Activated CD8-positive, alpha-beta memory T cell treated with anti-CD3 and anti-CD28 coated beads, Interleukin-2, amount 50 U/mL, for 24 hours (primary cell): Measurements from ENCODE around the gene GNB3.
"Not testable (repeated sequence)": the region's sequence is repeated elsewhere in the genome, so short reads cannot be mapped to it uniquely, and the experiment has no call there.

ENCODE experiments used
- DNase-seq: peaks from one replicate; pipeline ENCODE4 v3.0.0-alpha.2; 2020; ENCODE audit errors: extremely low read depth

Gene GNB3

GRCh38 chr12:6860942-6861341, 20.2 kb downstream of the GNB3 start:
- DNase-seq = no peak

DNA sequence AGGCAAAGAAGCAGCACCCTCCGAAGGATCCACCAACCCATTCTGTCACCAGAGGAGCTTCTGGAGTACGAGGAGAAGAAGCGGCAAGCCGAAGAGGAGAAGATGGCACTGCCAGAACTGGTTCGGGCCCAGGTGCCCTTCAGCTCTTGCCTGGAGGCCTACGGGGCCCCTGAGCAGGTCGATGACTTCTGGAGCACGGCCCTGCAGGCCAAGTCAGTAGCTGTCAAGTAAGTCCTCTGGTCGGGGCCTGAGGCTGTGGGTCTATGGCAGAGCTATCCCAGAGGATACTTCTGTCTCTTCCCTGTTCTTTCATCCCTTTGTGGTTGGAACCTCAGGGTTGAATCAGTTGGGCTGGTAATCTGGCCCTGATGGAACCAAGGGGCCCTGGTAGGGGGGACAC, 20.7 kb downstream of the GNB3 start:
- no peak for DNase-seq

- no peak for DNase-seq
These were observed 22.3 kb downstream of the GNB3 start for GRCh38 chr12:6863033-6863432.

GRCh38 chr12:6863586-6864321, 23.0 kb downstream of the GNB3 start:
- DNase-seq = no peak

DNA sequence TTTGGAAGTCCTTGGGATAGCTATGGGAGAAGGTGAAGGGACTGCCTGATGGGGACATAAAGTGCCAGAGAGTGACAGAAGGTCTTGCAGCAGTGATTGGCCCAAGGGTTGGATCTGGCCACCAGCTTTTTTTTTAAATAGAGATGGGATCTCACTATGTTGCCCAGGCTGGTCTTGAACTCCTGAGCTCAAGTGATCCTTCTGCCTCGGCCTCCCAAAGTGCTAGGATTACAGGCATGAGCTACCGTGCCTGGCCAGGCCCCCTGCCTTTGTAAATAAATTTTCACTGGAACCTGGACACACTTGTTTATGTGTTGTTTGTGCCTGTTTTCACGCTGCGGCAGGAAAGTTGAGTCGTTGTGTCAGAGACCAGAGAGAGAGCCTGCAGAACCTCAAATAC, 24.6 kb downstream of the GNB3 start:
- not testable (repeated sequence) for DNase-seq

DNA sequence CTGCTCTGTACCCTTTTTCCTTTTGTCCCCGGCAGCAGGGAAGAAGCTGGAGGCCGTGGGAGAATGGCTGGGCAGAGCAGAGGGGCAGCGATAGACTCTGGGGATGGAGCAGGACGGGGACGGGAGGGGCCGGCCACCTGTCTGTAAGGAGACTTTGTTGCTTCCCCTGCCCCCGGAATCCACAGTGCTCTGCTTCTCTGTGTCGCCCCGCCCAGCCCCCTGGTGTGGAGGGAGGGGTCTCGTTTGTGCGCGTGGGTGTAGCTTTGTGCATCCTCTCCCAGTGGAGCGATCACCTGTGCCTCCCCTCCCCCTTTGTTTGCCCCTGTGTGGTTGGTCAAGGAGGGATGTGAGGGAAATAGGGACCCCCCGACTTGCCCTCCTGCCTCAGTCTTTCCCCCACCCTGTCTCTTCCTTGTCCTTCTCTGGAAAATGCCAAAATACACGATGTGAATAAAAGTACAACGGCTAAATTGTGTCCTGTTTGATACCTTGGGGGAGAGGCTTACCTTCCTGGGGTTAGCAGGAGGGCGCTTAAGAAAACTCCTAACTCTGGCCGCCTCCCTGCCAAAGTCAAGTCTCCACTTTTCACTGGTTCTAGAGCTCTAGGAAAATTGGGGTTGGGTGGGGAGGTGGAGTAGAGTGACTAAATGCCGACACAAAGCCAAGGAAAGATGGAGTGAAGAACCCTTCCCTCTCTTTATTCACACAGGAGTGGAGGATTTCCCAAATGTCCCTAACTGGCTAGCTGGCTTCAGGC, 25.6 kb downstream of the GNB3 start:
- DNase-seq = no peak

DNA sequence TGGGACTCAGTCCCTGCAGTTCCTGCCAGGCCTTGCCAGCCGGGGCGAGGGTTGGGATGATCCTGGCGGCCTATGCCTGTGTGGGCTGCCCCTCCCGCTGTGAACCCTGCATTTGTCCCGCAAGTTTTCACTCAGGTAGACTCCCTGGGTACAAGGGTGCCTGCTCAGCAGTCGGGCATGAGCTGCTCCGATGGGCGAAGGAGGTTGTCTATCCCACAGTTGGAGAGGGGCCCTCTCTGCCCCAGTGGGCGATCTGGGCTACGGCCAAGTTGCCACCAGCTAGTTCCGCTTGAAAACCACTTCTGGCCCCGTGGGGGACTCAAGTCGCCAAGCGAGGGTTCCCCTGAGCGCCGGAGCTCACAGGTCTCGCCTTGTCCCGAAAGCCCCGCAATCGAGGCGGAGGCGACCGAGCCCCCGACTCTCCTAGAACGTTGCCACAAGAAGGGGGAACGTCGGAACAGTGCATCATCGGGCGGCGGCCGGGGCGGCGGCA, 26.2 kb downstream of the GNB3 start:
- DNase-seq = no peak

GRCh38 chr12:6867413-6868210, 26.9 kb downstream of the GNB3 start, which contains the start of gene TPI1:
Gene TPI1 (plus strand): TSS chr12:6867531. CDS start chr12:6867567, 36 bp downstream.
- no peak for DNase-seq

DNA sequence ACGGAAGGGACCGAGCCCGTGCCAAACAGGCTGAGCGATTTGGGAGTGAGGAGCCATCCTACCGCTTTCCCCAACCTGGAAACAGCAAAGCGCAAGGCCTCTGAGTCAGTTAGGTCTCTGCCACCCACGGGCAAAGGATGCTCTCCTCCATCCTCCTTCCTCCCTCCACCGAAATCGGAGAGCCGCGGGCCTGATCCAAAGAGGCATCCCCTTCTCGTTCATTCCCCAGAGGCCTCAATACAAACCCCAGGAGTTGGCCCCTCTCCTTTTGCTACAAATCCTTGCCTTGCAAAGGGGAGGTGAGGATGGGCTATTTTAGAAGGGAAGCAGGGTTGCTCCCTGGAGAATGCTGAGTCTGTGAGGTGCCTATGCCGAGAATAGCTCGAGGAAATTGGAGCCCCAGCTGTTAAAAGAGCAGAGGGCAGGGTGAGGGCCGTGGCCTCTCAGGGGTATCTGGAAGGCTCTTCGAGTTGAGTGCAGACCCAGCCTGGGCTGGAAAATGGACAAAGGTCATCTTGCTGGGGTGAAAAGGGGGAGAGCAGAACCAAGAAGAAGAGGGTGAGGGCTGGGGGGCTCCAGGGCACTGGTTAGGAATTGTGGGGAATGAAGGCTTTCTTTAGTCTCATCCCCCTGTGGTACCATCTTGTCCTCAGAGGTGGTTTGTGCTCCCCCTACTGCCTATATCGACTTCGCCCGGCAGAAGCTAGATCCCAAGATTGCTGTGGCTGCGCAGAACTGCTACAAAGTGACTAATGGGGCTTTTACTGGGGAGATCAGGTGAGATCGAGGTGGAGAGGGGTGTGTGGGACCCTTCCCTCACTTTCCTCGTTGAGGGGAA, 27.7 kb downstream of the GNB3 start:
- DNase-seq = no peak

DNA sequence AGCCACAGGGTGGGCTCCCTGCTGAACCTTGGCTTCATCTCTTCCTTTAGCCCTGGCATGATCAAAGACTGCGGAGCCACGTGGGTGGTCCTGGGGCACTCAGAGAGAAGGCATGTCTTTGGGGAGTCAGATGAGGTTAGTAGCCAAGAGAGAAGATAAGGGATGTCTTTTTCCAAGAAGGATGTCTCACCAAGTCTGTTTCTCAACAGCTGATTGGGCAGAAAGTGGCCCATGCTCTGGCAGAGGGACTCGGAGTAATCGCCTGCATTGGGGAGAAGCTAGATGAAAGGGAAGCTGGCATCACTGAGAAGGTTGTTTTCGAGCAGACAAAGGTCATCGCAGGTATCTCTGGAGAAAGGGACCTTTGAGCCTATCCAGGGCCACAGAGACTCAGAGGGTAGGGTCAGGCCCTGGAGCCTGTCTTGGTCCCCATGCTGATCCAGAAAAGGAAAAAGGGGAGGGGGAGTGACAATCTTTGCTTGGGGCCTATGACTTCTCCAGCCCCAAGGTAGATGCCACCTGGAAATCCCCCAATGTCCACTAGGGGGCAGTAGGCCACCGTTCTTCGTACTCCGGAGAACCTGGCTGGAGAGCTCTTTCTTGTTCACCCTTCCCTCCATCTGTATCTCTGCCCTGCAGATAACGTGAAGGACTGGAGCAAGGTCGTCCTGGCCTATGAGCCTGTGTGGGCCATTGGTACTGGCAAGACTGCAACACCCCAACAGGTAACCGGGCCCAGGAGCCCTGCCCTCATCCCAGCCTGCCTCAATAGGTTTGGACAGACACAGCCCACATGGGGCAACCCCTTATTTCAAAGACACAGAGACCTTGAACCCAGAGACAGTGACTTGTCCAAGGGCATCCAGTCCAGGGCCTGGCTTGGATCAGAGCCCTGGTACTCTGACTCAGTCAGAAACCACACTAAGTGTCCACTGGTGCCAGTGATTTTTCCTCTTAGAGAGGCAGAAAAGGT, 28.6 kb downstream of the GNB3 start:
- no peak for DNase-seq

GRCh38 chr12:6870304-6870703, 29.6 kb downstream of the GNB3 start:
- DNase-seq = not testable (repeated sequence)

- no peak for DNase-seq
These were observed 30.6 kb downstream of the GNB3 start for GRCh38 chr12:6871052-6871957.

DNA sequence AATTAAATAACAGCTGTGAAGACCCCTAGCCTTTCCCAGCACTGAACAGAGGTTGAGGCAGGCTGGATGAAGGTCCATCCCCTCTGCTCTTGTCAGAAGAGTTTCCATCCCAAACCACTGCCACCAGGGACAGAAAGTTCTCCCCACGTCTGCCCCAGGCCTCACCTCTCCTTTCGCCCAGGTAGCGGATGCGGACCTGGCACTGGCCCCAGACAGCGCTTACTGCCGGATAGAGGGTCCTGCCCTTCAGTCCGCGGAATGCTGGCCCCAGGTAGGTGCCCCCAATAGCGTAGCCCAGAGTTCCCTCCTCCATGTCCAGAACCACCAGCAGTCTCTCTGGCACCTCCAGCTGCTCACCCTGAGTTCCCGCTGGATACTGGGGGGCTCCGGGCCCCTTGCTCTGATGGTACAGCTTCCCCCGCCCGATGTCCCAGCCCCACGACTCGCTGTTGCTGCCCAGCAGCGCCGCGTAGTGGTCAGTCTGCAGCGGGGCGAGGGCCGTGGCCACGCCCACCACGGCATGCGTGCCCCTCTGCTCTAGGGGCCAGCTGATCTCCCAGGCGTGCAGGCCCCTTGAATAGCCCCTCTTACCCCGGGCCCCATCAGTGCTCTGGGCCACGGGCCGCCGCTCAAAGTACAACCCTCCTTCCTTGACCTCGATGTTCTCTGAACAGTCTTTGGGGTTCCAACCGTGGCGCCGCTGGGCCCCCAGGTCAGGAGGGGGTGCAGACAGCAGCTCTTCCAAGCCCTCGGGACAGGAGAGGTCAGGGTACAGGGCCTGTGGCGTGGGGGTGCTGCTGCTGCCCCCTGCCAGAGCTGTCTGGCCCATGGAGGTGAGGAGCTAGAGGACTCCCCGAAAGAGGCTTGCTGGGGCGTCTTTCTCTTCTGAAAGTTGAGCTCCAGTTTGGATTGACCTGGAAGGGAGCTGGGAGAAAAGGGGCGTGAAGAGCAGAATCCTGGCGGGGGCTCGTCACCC, 31.6 kb downstream of the GNB3 start:
- DNase-seq = no peak

- peak; percentile 97 for DNase-seq
These were observed 32.6 kb downstream of the GNB3 start, which contains the start of gene SPSB2 for GRCh38 chr12:6873094-6874014. Gene SPSB2 (minus strand): TSS chr12:6873303. CDS start chr12:6872901, 402 bp downstream.

DNA sequence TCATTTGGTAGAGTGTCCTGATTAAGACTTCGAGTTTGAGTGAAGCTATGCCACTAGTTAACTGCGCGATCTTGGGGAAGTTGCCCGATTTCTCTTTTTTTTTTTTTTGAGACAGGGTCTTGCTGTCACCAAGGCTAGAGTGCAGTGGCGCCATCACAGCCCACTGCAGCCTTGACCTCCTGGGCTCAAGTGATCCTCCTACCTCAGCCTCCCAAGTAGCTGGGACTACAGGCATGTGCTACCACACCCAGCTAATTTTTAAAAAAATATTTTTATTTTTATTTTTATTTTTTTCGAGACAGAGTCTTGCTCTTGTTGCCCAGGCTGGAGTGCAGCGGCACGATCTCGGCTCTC, 33.3 kb downstream of the GNB3 start:
- DNase-seq = not testable (repeated sequence)

DNA sequence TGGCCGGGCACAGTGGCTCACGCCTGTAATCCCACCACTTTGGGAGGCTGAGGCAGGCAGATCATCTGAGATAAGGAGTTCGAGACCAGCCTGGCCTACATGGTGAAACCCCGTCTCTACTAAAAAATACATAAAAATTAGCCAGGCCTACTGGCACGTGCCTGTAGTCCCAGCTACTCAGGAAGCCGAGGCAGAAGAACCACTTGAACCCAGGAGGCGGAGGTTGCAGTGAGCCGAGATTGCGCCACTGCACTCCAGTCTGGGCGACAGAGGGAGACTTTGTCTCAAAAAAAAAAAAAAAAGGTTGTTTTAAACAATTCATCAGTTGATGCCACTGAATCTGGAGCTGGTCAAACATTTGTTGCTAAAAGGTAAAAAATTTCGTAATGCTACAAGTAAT, 39.1 kb downstream of the GNB3 start:
- not testable (repeated sequence) for DNase-seq

GRCh38 chr12:6883252-6883651, 42.5 kb downstream of the GNB3 start:
- no peak for DNase-seq
